ENCODE results near the gene ZNF106.

ZNF106 gene

GRCh38 chr15:42392309-42393024 is 98.5 kb downstream of the ZNF106 start:
- H3K9me3 ChIP-seq (ENCODE audit: control insufficient read depth in 2 of 2, low read length in 2 of 2): no peaks in the 10 kb centered on the region
- peak overlapping the region; percentile 45 to 50 for H3K4me3 ChIP-seq (ENCODE audit: low read length in 2 of 2)
- H3K27ac ChIP-seq (ENCODE audit: low read depth in 2 of 2, low read length in 2 of 2): peak overlapping the region; percentile 90 to 93
- H3K36me3 ChIP-seq (ENCODE audit: control insufficient read depth in 2 of 2, insufficient read depth in 2 of 2, low read length in 2 of 2): no peaks in the 10 kb centered on the region
- H3K27me3 ChIP-seq (ENCODE audit: control insufficient read depth in 2 of 2, insufficient read depth in 2 of 2, low read length in 2 of 2): no peaks in the 10 kb centered on the region
- peaks cover 17 to 25% of the 10 kb centered on the region in 2 donors for H3K4me1 ChIP-seq (ENCODE audit: control insufficient read depth in 2 of 2, insufficient read depth in 2 of 2, low read length in 2 of 2)
- peak overlapping the region; percentile 60 to 69 for H3K9ac ChIP-seq (ENCODE audit: low read depth in 1 of 2, low read length in 2 of 2)

GRCh38 chr15:42387603-42388002 is 103.3 kb downstream of the ZNF106 start:
- no peaks in the 10 kb centered on the region for H3K27me3 ChIP-seq (ENCODE audit: control insufficient read depth in 2 of 2, insufficient read depth in 2 of 2, low read length in 2 of 2)
- H3K4me1 ChIP-seq (ENCODE audit: control insufficient read depth in 2 of 2, insufficient read depth in 2 of 2, low read length in 2 of 2): peaks cover 5 to 6% of the 10 kb centered on the region in 2 donors
- no peak overlapping the region for H3K27ac ChIP-seq (ENCODE audit: low read depth in 2 of 2, low read length in 2 of 2)
- no peak overlapping the region for H3K4me3 ChIP-seq (ENCODE audit: low read length in 2 of 2)
- peaks cover 0 to 2% of the 10 kb centered on the region in 2 donors for H3K36me3 ChIP-seq (ENCODE audit: control insufficient read depth in 2 of 2, insufficient read depth in 2 of 2, low read length in 2 of 2)
- no peaks in the 10 kb centered on the region for H3K9me3 ChIP-seq (ENCODE audit: control insufficient read depth in 2 of 2, low read length in 2 of 2)
- no peak overlapping the region for H3K9ac ChIP-seq (ENCODE audit: low read depth in 1 of 2, low read length in 2 of 2)

GRCh38 chr15:42385980-42386700 is 104.8 kb downstream of the ZNF106 start:
- Histone ChIP-seq H3K27me3 (ENCODE audit: control insufficient read depth in 2 of 2, insufficient read depth in 2 of 2, low read length in 2 of 2) (no peaks in the 10 kb centered on the region), H3K4me3 (ENCODE audit: low read length in 2 of 2) (no peak overlapping the region), H3K36me3 (ENCODE audit: control insufficient read depth in 2 of 2, insufficient read depth in 2 of 2, low read length in 2 of 2) (peaks cover 0 to 2% of the 10 kb centered on the region in 2 donors), H3K27ac (ENCODE audit: low read depth in 2 of 2, low read length in 2 of 2) (no peak overlapping the region), H3K9me3 (ENCODE audit: control insufficient read depth in 2 of 2, low read length in 2 of 2) (no peaks in the 10 kb centered on the region), H3K9ac (ENCODE audit: low read depth in 1 of 2, low read length in 2 of 2) (no peak overlapping the region), H3K4me1 (ENCODE audit: control insufficient read depth in 2 of 2, insufficient read depth in 2 of 2, low read length in 2 of 2) (no peaks in the 10 kb centered on the region)

- no peaks in the 10 kb centered on the region for H3K27me3 ChIP-seq (ENCODE audit: control insufficient read depth in 2 of 2, insufficient read depth in 2 of 2, low read length in 2 of 2)
- H3K4me1 ChIP-seq (ENCODE audit: control insufficient read depth in 2 of 2, insufficient read depth in 2 of 2, low read length in 2 of 2): no peaks in the 10 kb centered on the region
- H3K4me3 ChIP-seq (ENCODE audit: low read length in 2 of 2): no peak overlapping the region
- H3K27ac ChIP-seq (ENCODE audit: low read depth in 2 of 2, low read length in 2 of 2): no peak overlapping the region
- H3K9ac ChIP-seq (ENCODE audit: low read depth in 1 of 2, low read length in 2 of 2): no peak overlapping the region
- H3K36me3 ChIP-seq (ENCODE audit: control insufficient read depth in 2 of 2, insufficient read depth in 2 of 2, low read length in 2 of 2): peaks cover 0 to 2% of the 10 kb centered on the region in 2 donors
- H3K9me3 ChIP-seq (ENCODE audit: control insufficient read depth in 2 of 2, low read length in 2 of 2): no peaks in the 10 kb centered on the region
Observed at GRCh38 chr15:42385206-42385979, 105.5 kb downstream of the ZNF106 start.

GRCh38 chr15:42384597-42384996 is 106.3 kb downstream of the ZNF106 start:
- Histone ChIP-seq H3K9me3 (ENCODE audit: control insufficient read depth in 2 of 2, low read length in 2 of 2) (no peaks in the 10 kb centered on the region), H3K27me3 (ENCODE audit: control insufficient read depth in 2 of 2, insufficient read depth in 2 of 2, low read length in 2 of 2) (no peaks in the 10 kb centered on the region), H3K9ac (ENCODE audit: low read depth in 1 of 2, low read length in 2 of 2) (no peak overlapping the region), H3K36me3 (ENCODE audit: control insufficient read depth in 2 of 2, insufficient read depth in 2 of 2, low read length in 2 of 2) (peaks cover 0 to 2% of the 10 kb centered on the region in 2 donors), H3K4me1 (ENCODE audit: control insufficient read depth in 2 of 2, insufficient read depth in 2 of 2, low read length in 2 of 2) (no peaks in the 10 kb centered on the region), H3K4me3 (ENCODE audit: low read length in 2 of 2) (no peak overlapping the region), H3K27ac (ENCODE audit: low read depth in 2 of 2, low read length in 2 of 2) (no peak overlapping the region)

- Histone ChIP-seq H3K27ac (ENCODE audit: low read depth in 2 of 2, low read length in 2 of 2) (no peak overlapping the region), H3K4me3 (ENCODE audit: low read length in 2 of 2) (no peak overlapping the region), H3K9ac (ENCODE audit: low read depth in 1 of 2, low read length in 2 of 2) (no peak overlapping the region), H3K4me1 (ENCODE audit: control insufficient read depth in 2 of 2, insufficient read depth in 2 of 2, low read length in 2 of 2) (no peaks in the 10 kb centered on the region), H3K27me3 (ENCODE audit: control insufficient read depth in 2 of 2, insufficient read depth in 2 of 2, low read length in 2 of 2) (no peaks in the 10 kb centered on the region), H3K36me3 (ENCODE audit: control insufficient read depth in 2 of 2, insufficient read depth in 2 of 2, low read length in 2 of 2) (no peaks in the 10 kb centered on the region), H3K9me3 (ENCODE audit: control insufficient read depth in 2 of 2, low read length in 2 of 2) (peaks cover 0 to 3% of the 10 kb centered on the region in 2 donors)
Observed at GRCh38 chr15:42378011-42378410, 112.9 kb downstream of the ZNF106 start.

- H3K4me1 ChIP-seq (ENCODE audit: control insufficient read depth in 2 of 2, insufficient read depth in 2 of 2, low read length in 2 of 2): no peaks in the 10 kb centered on the region
- H3K27ac ChIP-seq (ENCODE audit: low read depth in 2 of 2, low read length in 2 of 2): no peak overlapping the region
- H3K9me3 ChIP-seq (ENCODE audit: control insufficient read depth in 2 of 2, low read length in 2 of 2): peaks cover 0 to 3% of the 10 kb centered on the region in 2 donors
- no peaks in the 10 kb centered on the region for H3K36me3 ChIP-seq (ENCODE audit: control insufficient read depth in 2 of 2, insufficient read depth in 2 of 2, low read length in 2 of 2)
- no peak overlapping the region for H3K4me3 ChIP-seq (ENCODE audit: low read length in 2 of 2)
- no peak overlapping the region for H3K9ac ChIP-seq (ENCODE audit: low read depth in 1 of 2, low read length in 2 of 2)
- no peaks in the 10 kb centered on the region for H3K27me3 ChIP-seq (ENCODE audit: control insufficient read depth in 2 of 2, insufficient read depth in 2 of 2, low read length in 2 of 2)
Observed at GRCh38 chr15:42375941-42376340, 115.0 kb downstream of the ZNF106 start.

- no peaks in the 10 kb centered on the region for H3K27me3 ChIP-seq (ENCODE audit: control insufficient read depth in 2 of 2, insufficient read depth in 2 of 2, low read length in 2 of 2)
- no peaks in the 10 kb centered on the region for H3K4me1 ChIP-seq (ENCODE audit: control insufficient read depth in 2 of 2, insufficient read depth in 2 of 2, low read length in 2 of 2)
- H3K9me3 ChIP-seq (ENCODE audit: control insufficient read depth in 2 of 2, low read length in 2 of 2): peaks cover 0 to 3% of the 10 kb centered on the region in 2 donors
- no peak overlapping the region for H3K4me3 ChIP-seq (ENCODE audit: low read length in 2 of 2)
- H3K27ac ChIP-seq (ENCODE audit: low read depth in 2 of 2, low read length in 2 of 2): no peak overlapping the region
- no peak overlapping the region for H3K9ac ChIP-seq (ENCODE audit: low read depth in 1 of 2, low read length in 2 of 2)
- H3K36me3 ChIP-seq (ENCODE audit: control insufficient read depth in 2 of 2, insufficient read depth in 2 of 2, low read length in 2 of 2): no peaks in the 10 kb centered on the region
Observed at GRCh38 chr15:42375252-42375651, 115.7 kb downstream of the ZNF106 start.

- H3K27me3 ChIP-seq (ENCODE audit: control insufficient read depth in 2 of 2, insufficient read depth in 2 of 2, low read length in 2 of 2): no peaks in the 10 kb centered on the region
- H3K4me1 ChIP-seq (ENCODE audit: control insufficient read depth in 2 of 2, insufficient read depth in 2 of 2, low read length in 2 of 2): no peaks in the 10 kb centered on the region
- H3K9me3 ChIP-seq (ENCODE audit: control insufficient read depth in 2 of 2, low read length in 2 of 2): peaks cover 0 to 3% of the 10 kb centered on the region in 2 donors
- H3K27ac ChIP-seq (ENCODE audit: low read depth in 2 of 2, low read length in 2 of 2): no peak overlapping the region
- H3K36me3 ChIP-seq (ENCODE audit: control insufficient read depth in 2 of 2, insufficient read depth in 2 of 2, low read length in 2 of 2): no peaks in the 10 kb centered on the region
- H3K4me3 ChIP-seq (ENCODE audit: low read length in 2 of 2): no peak overlapping the region
- H3K9ac ChIP-seq (ENCODE audit: low read depth in 1 of 2, low read length in 2 of 2): no peak overlapping the region
Observed at GRCh38 chr15:42374810-42375209, 116.1 kb downstream of the ZNF106 start.

- Histone ChIP-seq H3K9ac (ENCODE audit: low read depth in 1 of 2, low read length in 2 of 2) (no peak overlapping the region), H3K36me3 (ENCODE audit: control insufficient read depth in 2 of 2, insufficient read depth in 2 of 2, low read length in 2 of 2) (no peaks in the 10 kb centered on the region), H3K4me3 (ENCODE audit: low read length in 2 of 2) (no peak overlapping the region), H3K4me1 (ENCODE audit: control insufficient read depth in 2 of 2, insufficient read depth in 2 of 2, low read length in 2 of 2) (no peaks in the 10 kb centered on the region), H3K27ac (ENCODE audit: low read depth in 2 of 2, low read length in 2 of 2) (no peak overlapping the region), H3K9me3 (ENCODE audit: control insufficient read depth in 2 of 2, low read length in 2 of 2) (peaks cover 0 to 3% of the 10 kb centered on the region in 2 donors), H3K27me3 (ENCODE audit: control insufficient read depth in 2 of 2, insufficient read depth in 2 of 2, low read length in 2 of 2) (no peaks in the 10 kb centered on the region)
Observed at GRCh38 chr15:42373936-42374335, 117.0 kb downstream of the ZNF106 start.
